ENCODE data around the gene IL10RB.

The IL10RB gene

DNA sequence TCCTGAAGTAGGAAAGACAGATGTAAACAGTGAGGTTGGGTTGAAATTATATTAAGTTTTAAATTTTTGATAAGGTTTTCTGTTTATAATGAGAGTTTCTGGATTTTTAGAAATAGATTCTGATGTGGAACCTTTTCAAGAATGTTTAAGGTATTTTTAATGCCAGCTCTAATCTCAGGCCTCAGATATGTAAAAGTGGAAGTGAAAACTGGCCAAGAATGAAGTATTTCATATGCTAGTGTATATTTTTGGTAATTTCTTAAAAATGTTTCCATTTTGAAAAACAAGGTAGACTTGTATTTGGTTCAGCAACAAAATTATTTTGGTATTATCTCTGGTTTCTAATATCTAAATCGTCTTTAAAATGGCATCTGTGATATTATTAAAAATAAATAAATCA, 73.0 kb downstream of the IL10RB start:
- DNase-seq: no peak

DNA sequence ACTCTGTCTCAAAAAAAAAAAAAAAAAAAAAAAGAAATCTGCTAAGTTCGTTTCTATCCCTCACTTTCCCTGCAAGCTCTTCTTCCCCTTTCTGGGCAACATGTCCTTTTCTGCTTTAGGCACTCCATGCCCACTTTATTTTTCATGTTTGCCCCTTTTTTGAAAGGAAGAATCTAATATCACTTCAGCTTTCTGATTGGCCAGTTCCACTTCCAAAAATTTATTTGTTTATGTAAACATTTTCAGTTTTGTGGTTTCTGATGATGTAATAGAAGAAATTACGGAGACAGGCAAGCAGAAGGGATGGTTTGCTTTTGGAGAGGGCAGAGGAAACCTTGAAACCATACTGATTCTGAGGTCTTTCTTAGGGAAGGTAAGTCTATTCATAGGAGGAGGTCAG, 73.8 kb downstream of the IL10RB start:
- DNase-seq: peak; percentile 78

DNA sequence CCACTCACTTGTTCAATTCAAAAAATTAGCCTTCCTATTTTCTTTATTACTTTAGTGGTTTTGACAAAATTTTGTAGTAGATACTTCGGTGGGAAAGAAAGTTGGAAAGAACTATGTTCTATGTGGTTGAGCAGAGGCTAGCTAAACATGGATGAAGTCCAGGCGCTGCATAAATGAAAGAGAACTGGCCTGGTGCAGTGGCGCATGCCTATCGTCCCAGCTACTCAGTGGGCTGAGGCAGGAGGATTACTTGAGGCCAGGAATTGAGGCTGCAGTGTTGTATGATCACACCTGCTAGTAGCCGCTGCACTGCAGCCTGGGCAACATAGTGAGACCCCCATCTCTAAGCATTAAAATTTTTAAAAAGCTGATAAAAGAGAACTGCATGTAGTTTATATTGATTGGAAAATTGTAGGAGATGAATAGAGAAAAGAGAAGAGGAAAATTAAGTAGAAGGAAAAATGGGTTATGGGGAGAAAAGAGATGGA, 79.6 kb downstream of the IL10RB start:
- DNase-seq: no peak

Data from inflammatory macrophage treated with lipopolysaccharide for 4 hours (primary cell).